Fibroblast of lung (primary cell): ENCODE measurements around the gene USP5.

Experiments used
- CTCF ChIP-seq, 2 donors: IDR thresholded peaks in 1 of 2; conservative IDR thresholded peaks in 1 of 2; 1 replicate in 1 of 2; 2 replicates in 1 of 2; pipeline ENCODE4 v1.5.1; 2011 to 2012; ENCODE audit warnings: low read length in 2 of 2, control low read depth in 1 of 2, inconsistent platforms in 1 of 2, low read depth in 1 of 2, mild to moderate bottlenecking in 1 of 2
- EZH2 ChIP-seq: IDR thresholded peaks from 2 replicates; pipeline ENCODE4 v1.5.1; 2012; ENCODE audit warnings: low read length, control low read depth, mild to moderate bottlenecking; ENCODE audit errors: missing control alignments

DNA sequence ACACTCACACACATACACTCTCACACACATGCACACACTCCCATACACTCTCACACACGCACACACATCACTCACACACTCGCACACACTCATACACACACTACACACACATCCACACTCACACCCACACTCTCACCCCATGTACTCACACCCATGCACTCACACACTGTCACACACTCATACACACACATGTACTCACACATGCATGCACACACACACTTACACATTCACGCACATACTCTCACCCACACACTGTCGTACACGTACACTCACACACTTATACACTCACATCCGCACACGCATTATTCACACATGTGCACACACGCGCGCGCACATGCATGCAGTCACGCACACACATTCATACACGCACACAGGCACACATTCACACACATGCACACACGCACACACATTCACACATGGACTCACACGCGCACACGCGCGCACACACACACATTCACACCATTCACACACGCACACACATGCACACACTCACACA lies 34.2 kb upstream of the USP5 start:
- TF ChIP-seq CTCF (conservative IDR thresholded peaks at IDR 0.05 in 1 of 2, IDR thresholded peaks at IDR 0.05 in 1 of 2; ENCODE audit: low read depth in 1 of 2, low read length in 2 of 2) (no peak), EZH2 (no peak)
